DOHH2 (cell line): ENCODE results near the gene MTG1.

Experiments used
- H3F3A ChIP-seq: fragments of 200-600 bp; sonication (generic), shearing (Covaris generic); 2 replicates; pipeline ENCODE4 v1.6.0; 2016; ENCODE audit warnings: antibody characterized with exemption, mild to moderate bottlenecking; ENCODE audit not compliant: control insufficient read depth, insufficient read depth
- H3K27ac ChIP-seq: fragments of 200-600 bp; sonication (generic); 2 replicates; pipeline ENCODE4 v1.5.1; 2014; ENCODE audit warnings: low read depth, mild to moderate bottlenecking, low read length, moderate library complexity
- H3K27me3 ChIP-seq: fragments of 200-600 bp; sonication (generic); 2 replicates; pipeline ENCODE4 v1.6.1; 2014; ENCODE audit warnings: mild to moderate bottlenecking, low read length, mixed read lengths; ENCODE audit not compliant: control insufficient read depth
- H3K36me3 ChIP-seq: fragments of 200-600 bp; sonication (generic); 2 replicates; pipeline ENCODE4 v1.6.1; 2014; ENCODE audit warnings: mild to moderate bottlenecking, low read length, moderate library complexity, mixed read lengths; ENCODE audit not compliant: control insufficient read depth
- H3K4me1 ChIP-seq: fragments of 200-600 bp; sonication (generic); 2 replicates; pipeline ENCODE4 v1.6.1; 2014; ENCODE audit warnings: mild to moderate bottlenecking, low read length, mixed read lengths; ENCODE audit not compliant: control insufficient read depth
- H3K4me2 ChIP-seq: fragments of 200-600 bp; sonication (generic); 2 replicates; pipeline ENCODE4 v1.6.0; 2014; ENCODE audit warnings: mild to moderate bottlenecking, low read length, moderate library complexity
- H3K4me3 ChIP-seq: fragments of 200-600 bp; sonication (generic); 2 replicates; pipeline ENCODE4 v1.5.1; 2014; ENCODE audit warnings: mild to moderate bottlenecking, low read length, mixed read lengths
- H3K79me2 ChIP-seq: fragments of 200-600 bp; sonication (generic); 2 replicates; pipeline ENCODE4 v1.6.1; 2014; ENCODE audit warnings: mild to moderate bottlenecking, low read length, mixed read lengths; ENCODE audit not compliant: control insufficient read depth
- H3K9me2 ChIP-seq: fragments of 200-600 bp; sonication (generic); replicated peaks from 2 replicates; pipeline ENCODE4 v1.6.1; 2014; ENCODE audit warnings: mild to moderate bottlenecking, low read length, mixed read lengths; ENCODE audit not compliant: control insufficient read depth
- H3K9me3 ChIP-seq: fragments of 200-600 bp; sonication (generic); 2 replicates; pipeline ENCODE4 v1.6.1; 2014; ENCODE audit warnings: antibody characterized with exemption, low read length, mixed read lengths; ENCODE audit not compliant: control insufficient read depth, insufficient read depth
- H4K20me1 ChIP-seq: fragments of 200-600 bp; sonication (generic); 2 replicates; pipeline ENCODE4 v1.6.0; 2014; ENCODE audit warnings: low read depth, mild to moderate bottlenecking, antibody characterized with exemption, low read length, moderate library complexity; ENCODE audit not compliant: control insufficient read depth, insufficient read depth
- CTCF ChIP-seq: fragments of 200-600 bp; sonication (generic); IDR thresholded peaks from one replicate; pipeline ENCODE4 v1.5.1; 2014; ENCODE audit warnings: antibody characterized with exemption, mild to moderate bottlenecking, low read depth, low read length; ENCODE audit not compliant: poor library complexity, severe bottlenecking
- EZH2phosphoT487 ChIP-seq: fragments of 200-600 bp; sonication (generic); IDR thresholded peaks from 2 replicates; pipeline ENCODE4 v1.6.1; 2017; ENCODE audit warnings: borderline replicate concordance, mild to moderate bottlenecking, antibody characterized with exemption, low read length, moderate library complexity, mixed read lengths

Gene MTG1

GRCh38 chr10:133379152-133379800, 14.7 kb upstream of the MTG1 start, which contains the start of gene PAOX:
PAOX (plus strand) TSS chr10:133379262; CDS start chr10:133379317, 55 bp downstream.
- Histone ChIP-seq H3F3A (peaks cover 5% of the 10 kb centered on the region; the same call in 1 of the 2 replicates), H4K20me1 (no peaks in the 10 kb centered on the region), H3K9me2 (no peaks in the 10 kb centered on the region), H3K4me2 (peak within 1 kb of the TSS; percentile 100), H3K4me3 (peak within 1 kb of the TSS; percentile 83), H3K27me3 (peaks cover 16% of the 10 kb centered on the region; the same call in 1 of the 2 replicates), H3K4me1 (peaks cover 19% of the 10 kb centered on the region), H3K27ac (no peak within 1 kb of the TSS), H3K79me2 (no peaks in the 10 kb centered on the region), H3K36me3 (no peaks in the 10 kb centered on the region), H3K9me3 (no peaks in the 10 kb centered on the region)
- no peak for TF ChIP-seq EZH2phosphoT487
- no peak for TF ChIP-seq CTCF

GRCh38 chr10:133379801-133380666, 13.9 kb upstream of the MTG1 start:
- H3K27ac ChIP-seq: no peak overlapping the region
- peaks cover 18% of the 10 kb centered on the region for H3K4me1 ChIP-seq
- H3K4me2 ChIP-seq: peak overlapping the region; percentile 80
- H3K79me2 ChIP-seq: no peaks in the 10 kb centered on the region
- H3K27me3 ChIP-seq: peaks cover 16% of the 10 kb centered on the region; the same call in 1 of the 2 replicates
- peak overlapping the region; percentile 77 for H3K4me3 ChIP-seq
- H3F3A ChIP-seq: peaks cover 5% of the 10 kb centered on the region; the same call in 1 of the 2 replicates
- H4K20me1 ChIP-seq: no peaks in the 10 kb centered on the region
- TF ChIP-seq CTCF (no peak), EZH2phosphoT487 (no peak)
- H3K36me3 ChIP-seq: no peaks in the 10 kb centered on the region
- H3K9me2 ChIP-seq: no peaks in the 10 kb centered on the region
- H3K9me3 ChIP-seq: no peaks in the 10 kb centered on the region

- no peaks in the 10 kb centered on the region for H3F3A ChIP-seq
- H3K4me3 ChIP-seq: no peak overlapping the region
- no peak overlapping the region for H3K27ac ChIP-seq
- no peaks in the 10 kb centered on the region for H3K36me3 ChIP-seq
- peaks cover 18% of the 10 kb centered on the region for H3K4me1 ChIP-seq
- H3K9me3 ChIP-seq: no peaks in the 10 kb centered on the region
- peaks cover 13% of the 10 kb centered on the region; the same call in 1 of the 2 replicates for H3K27me3 ChIP-seq
- no peaks in the 10 kb centered on the region for H3K9me2 ChIP-seq
- H4K20me1 ChIP-seq: no peaks in the 10 kb centered on the region
- H3K4me2 ChIP-seq: no peak overlapping the region
- H3K79me2 ChIP-seq: no peaks in the 10 kb centered on the region
- TF ChIP-seq CTCF (no peak), EZH2phosphoT487 (no peak)
Measured at GRCh38 chr10:133381036-133381435, 12.9 kb upstream of the MTG1 start.
